ENCODE measurements around the gene SETSIP. TPM values are rescaled to one million over a fixed set of nuclear protein-coding genes. Genes with fewer than 3 reads are reported as not detected.

Gene SETSIP
- total and polyA plus RNA-seq, 2 of the 8 experiments (the other 6 are each of a cell fraction or from before 2014, with no cell fraction given), result 0.14 TPM; not detected in 1

GRCh38 chr1:92029241-92029922 lies 45.8 kb downstream of the SETSIP start:
- H3K36me3 ChIP-seq (ENCODE audit: control insufficient read depth in 2 of 4, insufficient read depth in 4 of 4, low read length in 3 of 4), result no peaks in the 10 kb centered on the region
- no peak overlapping the region for H3K14ac ChIP-seq (ENCODE audit: insufficient read length)
- 0 out of 2 replicates have a peak overlapping the region, but pooled peaks have one; percentile 61 for H2BK15ac ChIP-seq (ENCODE audit: low read length)
- H2BK120ac ChIP-seq (replicated peaks; ENCODE audit: low read depth, low read length), result no peak overlapping the region
- 31% methylated on average over 30 of the region's 31 CpGs; no CpG with 5 or more reads in 1 of the 2 experiments for whole genome bisulfite sequencing, 2 experiments (ENCODE audit: extremely low coverage in 1 of 2, insufficient coverage in 1 of 2, insufficient read length in 1 of 2, insufficient replicate concordance in 2 of 2, low coverage in 1 of 2, low lambda C conversion rate in 2 of 2, missing lambda C conversion rate in 1 of 2)
- DNase-seq (ENCODE audit: low read depth in 1 of 2, low spot score in 2 of 2) (no peak), FAIRE-seq (no peak)
- POLR2A ChIA-PET (ENCODE audit: partially characterized antibody), result no interaction called here
- H3K18ac ChIP-seq (ENCODE audit: extremely low read depth, low read length), result peak overlapping the region; percentile 28
- H2BK5ac ChIP-seq (ENCODE audit: low read depth, low read length), result no peak overlapping the region
- no peak overlapping the region for H3K4ac ChIP-seq (replicated peaks; ENCODE audit: insufficient read length, low read depth, low read length)
- H2BK20ac ChIP-seq (ENCODE audit: low read length), result no peak overlapping the region
- TF ChIP-seq RXRA (IDR thresholded peaks at IDR 0.05; ENCODE audit: insufficient read depth, low read depth, low read length) (no peak), MAX (IDR thresholded peaks at IDR 0.05) (peak; percentile 71), KDM5A (IDR thresholded peaks at IDR 0.05; ENCODE audit: low read length) (no peak), CHD2 (IDR thresholded peaks at IDR 0.05; ENCODE audit: low read length) (peak; percentile 30; the same call in 1 of the 2 replicates)
- no peaks in the 10 kb centered on the region for H4K20me1 ChIP-seq (replicated peaks in 1 of 2; ENCODE audit: control insufficient read depth in 1 of 2, insufficient read depth in 2 of 2, low read length in 2 of 2)
- no peaks in the 10 kb centered on the region for H3K79me2 ChIP-seq (ENCODE audit: control insufficient read depth in 1 of 2, insufficient read depth in 2 of 2, low read length in 2 of 2)
- no peak overlapping the region for H4K91ac ChIP-seq (replicated peaks; ENCODE audit: insufficient read length, low read length)
- no peak overlapping the region for H4K5ac ChIP-seq (ENCODE audit: insufficient read length, low read depth, low read length)
- H2AK5ac ChIP-seq (ENCODE audit: low read depth, low read length), result no peak overlapping the region
- no peak overlapping the region for H3K27ac ChIP-seq (ENCODE audit: low read depth, low read length)
- no peak overlapping the region; the same call in 1 of the 2 replicates for H4K8ac ChIP-seq (ENCODE audit: extremely low read depth, insufficient read depth, low read length)
- peak overlapping the region; percentile 75 to 88 for H3K4me2 ChIP-seq (ENCODE audit: insufficient read depth in 1 of 2, low read depth in 2 of 2, low read length in 2 of 2)
- no peak overlapping the region for H2BK12ac ChIP-seq (ENCODE audit: low read depth, low read length)
- H3K4me3 ChIP-seq (ENCODE audit: extremely low read depth in 1 of 4, insufficient read depth in 2 of 4, low read depth in 3 of 4, low read length in 4 of 4), result peak overlapping the region; percentile 64 to 77 (median 68)
- no peaks in the 10 kb centered on the region for H3K79me1 ChIP-seq (ENCODE audit: low read depth, low read length)
- peak overlapping the region in 3 of 4 experiments; percentile 6 to 36 (median 20); a peak in 2 of 7 replicates for H3K9ac ChIP-seq (replicated peaks in 1 of 4; ENCODE audit: extremely low read depth in 1 of 4, low read depth in 3 of 4, low read length in 3 of 4)
- peak overlapping the region; percentile 98 for H2AFZ ChIP-seq (ENCODE audit: low read length)
- H3K56ac ChIP-seq (replicated peaks; ENCODE audit: insufficient read length, low read depth, low read length), result no peak overlapping the region
- H3K27me3 ChIP-seq (replicated peaks in 1 of 4; ENCODE audit: control insufficient read depth in 3 of 4, extremely low read depth in 1 of 4, insufficient read depth in 3 of 4, low read length in 3 of 4), result peaks cover 0 to 9% (median 7%) of the 10 kb centered on the region in 4 experiments; a peak in 5 of 7 replicates
- CTCF ChIA-PET (ENCODE audit: partially characterized antibody), result no interaction called here
- no peak overlapping the region for H3K23ac ChIP-seq (ENCODE audit: insufficient read length)
- peaks cover 3 to 7% (median 4%) of the 10 kb centered on the region in 4 experiments for H3K4me1 ChIP-seq (replicated peaks in 1 of 4; ENCODE audit: control insufficient read depth in 3 of 4, insufficient read depth in 4 of 4, low read length in 3 of 4)
- peaks cover 9% of the 10 kb centered on the region; the same call in 1 of the 2 replicates for H3K23me2 ChIP-seq (ENCODE audit: low read depth, low read length)
- H3K9me3 ChIP-seq (ENCODE audit: insufficient read depth in 2 of 2, low read depth in 1 of 2, low read length in 1 of 2), result peaks cover 0 to 5% of the 10 kb centered on the region in 2 experiments; a peak in 1 of 4 replicates

All from H1 (cell line).